Measurements from ENCODE around the gene CHD1L.

CHD1L gene

DNA sequence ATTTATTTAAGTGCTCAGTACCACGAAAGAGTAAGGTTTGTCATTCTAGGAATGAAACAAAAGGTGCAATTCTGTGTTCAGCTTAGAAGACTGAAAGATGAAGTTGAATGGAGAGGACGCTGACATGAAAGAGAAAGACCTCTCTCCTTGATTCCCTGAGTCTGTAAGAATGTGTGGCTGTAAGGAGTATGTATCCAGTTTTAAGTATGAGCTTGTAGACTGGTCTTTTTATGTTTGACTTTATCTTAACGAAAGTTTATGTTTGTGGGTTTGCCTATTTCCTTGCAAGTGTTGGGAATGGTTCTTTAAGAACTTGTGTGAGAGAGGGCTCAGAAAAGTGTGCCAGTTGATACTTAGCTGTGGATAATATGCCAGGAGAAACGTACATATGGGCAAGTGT, 1.4 kb downstream of the CHD1L start:
- peaks cover 8% of the 10 kb centered on the region; the same call in 1 of the 2 replicates for H3K36me3 ChIP-seq
- H3K27ac ChIP-seq = peak overlapping the region; percentile 95; the same call in 1 of the 2 replicates
- no peaks in the 10 kb centered on the region for H3K27me3 ChIP-seq
- H3K4me2 ChIP-seq = peak overlapping the region; percentile 73
- H3K9ac ChIP-seq = peak overlapping the region; percentile 91
- no peak for TF ChIP-seq Cebpa-rat (IDR thresholded peaks at IDR 0.05)
- H3K9me3 ChIP-seq = 0 out of 2 replicates have a peak, but pooled peaks cover 8% of the 10 kb centered on the region
- peaks cover 54% of the 10 kb centered on the region for H4K20me1 ChIP-seq
- H3K4me3 ChIP-seq = peak overlapping the region; percentile 86
- peaks cover 51% of the 10 kb centered on the region for H3K4me1 ChIP-seq

DNA sequence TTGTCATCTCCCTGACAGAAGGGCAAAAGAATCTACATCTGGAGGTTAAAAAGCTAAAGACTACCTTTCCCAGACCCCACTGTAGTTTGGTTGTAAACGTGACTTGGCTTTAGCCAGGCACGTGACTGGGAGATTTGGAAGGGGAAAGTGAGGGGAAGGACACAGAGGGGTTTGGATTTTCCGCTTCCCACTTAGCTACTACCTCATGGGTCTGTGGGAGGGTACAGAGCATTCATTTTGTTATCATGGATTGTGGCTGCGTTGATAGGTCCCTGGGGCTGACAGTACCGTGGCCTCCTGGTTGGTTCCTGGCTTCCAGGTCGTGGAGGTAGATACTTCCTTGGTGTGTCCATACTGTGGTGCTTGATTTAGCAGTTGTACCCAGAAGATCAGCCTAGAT, 2.6 kb downstream of the CHD1L start:
- Histone ChIP-seq H3K4me3 (no peak overlapping the region), H3K4me1 (peaks cover 51% of the 10 kb centered on the region), H3K9ac (no peak overlapping the region), H3K27ac (no peak overlapping the region), H3K27me3 (no peaks in the 10 kb centered on the region), H4K20me1 (peaks cover 65% of the 10 kb centered on the region), H3K36me3 (peaks cover 9% of the 10 kb centered on the region; the same call in 1 of the 2 replicates), H3K9me3 (0 out of 2 replicates have a peak, but pooled peaks cover 8% of the 10 kb centered on the region), H3K4me2 (peak overlapping the region; percentile 73)
- no peak for TF ChIP-seq Cebpa-rat (IDR thresholded peaks at IDR 0.05)

DNA sequence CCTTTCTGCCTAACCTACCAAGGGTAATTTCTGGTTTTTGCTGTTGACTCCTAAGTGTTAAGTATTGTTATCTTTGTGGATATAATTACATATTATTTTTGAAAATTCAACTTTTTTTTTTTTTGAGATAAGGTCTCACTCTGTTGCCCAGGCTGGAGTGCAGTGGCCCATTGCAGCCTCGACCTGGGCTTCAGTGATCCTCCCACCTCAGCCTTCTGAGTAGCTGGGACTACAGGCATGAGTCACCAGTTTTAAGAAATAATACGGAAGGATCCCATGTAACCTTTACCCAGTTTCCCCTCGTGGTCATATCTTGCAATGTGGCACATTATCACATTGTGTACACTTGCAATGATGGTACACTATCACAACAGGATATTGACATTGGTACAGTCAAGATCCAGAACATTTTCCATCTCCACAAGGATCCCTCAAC, 3.1 kb downstream of the CHD1L start:
- Histone ChIP-seq H4K20me1 (peaks cover 70% of the 10 kb centered on the region), H3K27me3 (no peaks in the 10 kb centered on the region), H3K9me3 (peaks cover 12% of the 10 kb centered on the region; the same call in 1 of the 2 replicates), H3K27ac (no peak overlapping the region), H3K36me3 (peaks cover 14% of the 10 kb centered on the region; the same call in 1 of the 2 replicates), H3K4me2 (0 out of 2 replicates have a peak overlapping the region, but pooled peaks have one; percentile 73), H3K4me3 (no peak overlapping the region), H3K4me1 (peaks cover 55% of the 10 kb centered on the region), H3K9ac (no peak overlapping the region)
- TF ChIP-seq Cebpa-rat (IDR thresholded peaks at IDR 0.05) = no peak

DNA sequence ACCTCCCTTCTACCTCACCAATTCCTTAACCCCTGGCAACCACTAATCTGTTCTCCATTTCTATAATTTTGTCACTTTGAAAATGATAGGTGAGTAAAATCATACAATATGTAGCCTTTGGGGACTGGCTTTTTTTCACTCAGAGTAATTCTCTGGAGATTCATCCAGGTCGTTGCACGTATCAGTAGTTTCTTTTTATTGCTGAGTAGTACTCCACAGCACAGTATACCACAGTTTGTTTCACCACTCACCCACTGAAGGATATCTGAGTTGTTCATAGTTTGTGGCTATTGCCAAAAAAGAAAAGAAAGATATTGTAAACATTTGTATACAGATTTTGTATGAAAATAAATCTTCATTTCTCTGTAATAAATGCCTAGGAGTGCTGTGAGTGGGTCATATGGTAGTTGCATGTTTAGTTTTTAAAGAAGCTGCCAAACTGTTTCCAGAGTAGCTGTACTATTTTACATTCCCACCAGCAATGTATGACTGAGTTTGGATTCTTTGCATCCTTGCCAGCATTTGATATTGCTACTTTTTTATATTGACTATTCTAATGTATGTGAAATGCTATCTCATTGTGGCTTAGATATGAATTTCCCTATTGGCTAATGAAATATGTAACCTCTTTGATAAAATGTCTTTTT, 3.7 kb downstream of the CHD1L start:
- no peak overlapping the region for H3K9ac ChIP-seq
- H3K4me3 ChIP-seq = no peak overlapping the region
- TF ChIP-seq Cebpa-rat (IDR thresholded peaks at IDR 0.05) = no peak
- H3K4me1 ChIP-seq = peaks cover 61% of the 10 kb centered on the region
- peaks cover 75% of the 10 kb centered on the region for H4K20me1 ChIP-seq
- no peaks in the 10 kb centered on the region for H3K27me3 ChIP-seq
- peaks cover 14% of the 10 kb centered on the region; the same call in 1 of the 2 replicates for H3K9me3 ChIP-seq
- H3K27ac ChIP-seq = no peak overlapping the region
- H3K4me2 ChIP-seq = no peak overlapping the region
- H3K36me3 ChIP-seq = peaks cover 19% of the 10 kb centered on the region; the same call in 1 of the 2 replicates

DNA sequence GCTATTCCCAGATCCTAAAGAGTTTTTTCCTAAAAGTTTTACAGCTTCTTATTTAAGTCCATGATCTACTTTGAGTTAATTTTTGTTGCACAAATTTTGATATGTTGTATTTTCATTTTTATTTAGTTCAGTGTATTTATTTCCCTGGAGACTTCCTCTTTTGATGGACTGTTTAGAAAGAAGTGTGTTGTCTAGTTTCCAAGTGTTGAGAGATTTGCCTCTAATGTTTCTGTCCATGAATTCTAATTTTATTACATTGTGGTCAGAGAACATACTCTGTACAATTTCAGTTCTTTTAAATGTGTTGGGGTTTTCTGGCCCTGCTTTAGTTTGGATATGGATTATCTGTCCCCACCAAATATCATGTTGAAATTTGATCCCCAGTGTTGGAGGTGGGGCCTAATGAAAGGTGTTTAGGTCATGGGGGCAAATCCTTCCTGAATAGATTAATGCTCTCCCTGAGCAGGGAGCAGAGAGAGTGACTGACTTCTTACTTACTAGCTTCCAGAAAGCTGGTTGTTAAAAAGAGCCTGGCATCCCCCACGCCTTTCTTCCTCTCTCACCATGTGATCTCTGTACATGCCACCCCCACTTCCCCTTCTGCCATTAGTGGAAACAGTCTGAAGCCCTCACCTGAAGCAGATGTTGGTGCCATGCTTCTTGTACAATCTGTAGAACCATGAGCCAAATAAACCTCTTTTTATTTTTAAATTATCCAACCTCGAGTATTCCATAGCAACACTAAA, 4.6 kb downstream of the CHD1L start:
- no peak for TF ChIP-seq Cebpa-rat (IDR thresholded peaks at IDR 0.05)
- H3K36me3 ChIP-seq = peaks cover 21% of the 10 kb centered on the region
- peaks cover 83% of the 10 kb centered on the region for H4K20me1 ChIP-seq
- no peak overlapping the region for H3K4me3 ChIP-seq
- H3K27me3 ChIP-seq = no peaks in the 10 kb centered on the region
- no peak overlapping the region for H3K27ac ChIP-seq
- peaks cover 14% of the 10 kb centered on the region; the same call in 1 of the 2 replicates for H3K9me3 ChIP-seq
- H3K4me2 ChIP-seq = peak overlapping the region; percentile 74
- peaks cover 56% of the 10 kb centered on the region for H3K4me1 ChIP-seq
- H3K9ac ChIP-seq = no peak overlapping the region

DNA sequence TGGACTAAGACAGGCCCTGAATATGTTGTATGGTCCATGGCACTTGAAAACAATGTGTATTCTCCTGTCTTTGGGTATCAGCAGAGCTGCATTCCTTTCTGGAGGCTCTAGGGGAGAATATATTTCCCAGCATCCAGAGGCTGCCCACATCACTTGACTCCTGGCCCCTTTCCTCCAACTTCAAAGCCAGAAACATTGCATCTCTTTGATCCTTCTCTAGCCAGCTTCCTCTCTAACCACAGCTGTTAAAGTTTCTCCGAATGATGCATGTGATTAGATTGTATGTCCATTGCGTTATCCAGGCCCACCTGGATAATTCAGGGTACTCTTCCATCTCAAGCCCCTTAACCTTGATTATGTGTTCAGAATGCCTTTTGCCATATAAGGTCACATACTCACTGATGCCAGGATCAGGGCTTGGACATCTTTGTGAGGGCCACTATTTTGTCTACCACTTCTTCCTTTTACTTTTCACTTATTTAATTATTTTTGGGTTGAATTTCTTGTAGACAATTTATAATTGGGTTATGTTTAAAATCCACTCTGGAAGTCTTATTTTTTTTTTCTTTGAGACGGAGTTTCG, 5.3 kb downstream of the CHD1L start:
- TF ChIP-seq Cebpa-rat (IDR thresholded peaks at IDR 0.05) = no peak
- no peak overlapping the region for H3K27ac ChIP-seq
- peak overlapping the region; percentile 74 for H3K4me2 ChIP-seq

DNA sequence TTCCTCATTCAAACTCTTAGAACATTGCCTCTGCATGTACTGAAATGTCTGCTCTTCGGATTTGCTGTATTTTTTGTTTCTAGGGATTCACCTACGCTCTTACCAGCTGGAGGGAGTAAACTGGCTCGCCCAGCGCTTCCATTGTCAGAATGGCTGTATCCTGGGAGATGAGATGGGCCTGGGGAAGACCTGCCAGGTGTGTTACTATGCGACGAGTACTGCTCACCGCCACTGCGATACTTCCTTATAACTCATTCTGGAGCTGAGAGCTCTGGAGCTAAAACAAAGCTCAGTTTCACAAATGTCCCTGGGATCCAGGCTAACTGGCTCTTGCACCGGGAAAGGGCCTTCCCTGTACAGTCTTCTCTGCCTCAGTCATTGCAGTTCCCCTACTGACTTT, 10.1 kb downstream of the CHD1L start:
- Histone ChIP-seq H3K9me3 (peaks cover 18% of the 10 kb centered on the region; the same call in 1 of the 2 replicates), H4K20me1 (peaks cover 89% of the 10 kb centered on the region), H3K4me3 (no peak overlapping the region), H3K9ac (no peak overlapping the region), H3K4me1 (peaks cover 18% of the 10 kb centered on the region), H3K27ac (no peak overlapping the region), H3K36me3 (peaks cover 65% of the 10 kb centered on the region), H3K27me3 (no peaks in the 10 kb centered on the region), H3K4me2 (no peak overlapping the region)
- no peak for TF ChIP-seq Cebpa-rat (IDR thresholded peaks at IDR 0.05)

More for the DNA sequence above, 5.3 kb downstream of the CHD1L start:
- no peaks in the 10 kb centered on the region for H3K27me3 ChIP-seq
- H3K4me3 ChIP-seq = no peak overlapping the region
- peaks cover 54% of the 10 kb centered on the region for H3K4me1 ChIP-seq
- H3K9me3 ChIP-seq = peaks cover 17% of the 10 kb centered on the region; the same call in 1 of the 2 replicates
- no peak overlapping the region for H3K9ac ChIP-seq
- peaks cover 90% of the 10 kb centered on the region for H4K20me1 ChIP-seq
- H3K36me3 ChIP-seq = peaks cover 28% of the 10 kb centered on the region

DNA sequence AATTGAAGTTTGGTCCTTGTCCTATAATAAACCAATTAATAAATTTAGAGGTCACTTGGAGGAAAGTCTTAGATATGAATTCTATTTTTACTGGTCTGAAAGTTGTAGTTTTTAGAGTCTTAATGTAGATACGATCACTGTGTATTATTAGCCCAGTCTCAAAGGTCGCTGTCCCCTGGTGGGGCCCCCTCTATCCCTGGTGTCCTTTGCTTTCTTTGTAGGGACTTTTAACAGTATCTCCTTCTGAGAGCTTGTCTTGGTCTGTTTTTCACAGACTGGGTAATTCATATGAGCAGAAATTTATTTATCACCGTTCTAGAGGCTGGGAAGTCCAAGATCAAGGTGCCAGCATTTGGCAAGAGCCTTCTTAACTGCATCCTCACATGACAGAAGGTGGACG, 18.5 kb downstream of the CHD1L start:
- Histone ChIP-seq H3K9me3 (no peaks in the 10 kb centered on the region), H3K27ac (no peak overlapping the region), H3K9ac (no peak overlapping the region), H3K36me3 (peaks cover 93% of the 10 kb centered on the region), H3K4me1 (no peaks in the 10 kb centered on the region), H3K4me2 (no peak overlapping the region), H3K4me3 (no peak overlapping the region), H4K20me1 (peaks cover 31% of the 10 kb centered on the region; the same call in 1 of the 2 replicates), H3K27me3 (no peaks in the 10 kb centered on the region)
- TF ChIP-seq Cebpa-rat (IDR thresholded peaks at IDR 0.05) = no peak

DNA sequence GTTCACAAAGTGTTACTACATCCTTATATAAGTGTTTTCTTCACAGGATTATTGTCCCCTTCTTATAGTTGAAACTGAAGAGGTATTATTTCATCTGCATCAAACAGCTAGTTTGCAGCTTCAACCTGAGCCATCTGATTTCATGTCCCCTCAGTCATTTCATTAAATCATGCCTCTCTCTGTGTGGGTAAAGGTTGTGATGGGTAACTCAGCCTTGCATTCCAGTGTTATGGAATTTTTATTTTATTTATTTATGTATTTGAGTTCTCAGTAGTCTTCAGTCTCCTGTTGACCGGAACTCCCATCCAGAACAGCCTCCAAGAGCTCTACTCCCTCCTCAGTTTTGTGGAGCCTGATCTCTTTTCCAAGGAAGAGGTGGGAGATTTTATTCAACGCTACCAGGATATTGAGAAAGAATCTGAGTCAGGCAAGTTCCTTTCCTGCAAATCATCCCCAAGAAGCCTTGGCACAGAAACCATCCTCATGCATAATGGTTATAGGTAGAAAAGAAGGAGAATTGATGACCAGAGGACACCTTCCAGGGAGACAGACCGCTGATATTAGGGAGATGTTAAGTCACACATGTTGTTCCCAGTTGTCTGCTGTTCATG, 21.8 kb downstream of the CHD1L start:
- H3K27me3 ChIP-seq = no peaks in the 10 kb centered on the region
- H3K9ac ChIP-seq = no peak overlapping the region
- peaks cover 99% of the 10 kb centered on the region for H3K36me3 ChIP-seq
- H3K4me2 ChIP-seq = no peak overlapping the region
- TF ChIP-seq Cebpa-rat (IDR thresholded peaks at IDR 0.05) = no peak
- H3K27ac ChIP-seq = no peak overlapping the region
- H3K4me1 ChIP-seq = no peaks in the 10 kb centered on the region
- no peaks in the 10 kb centered on the region for H3K9me3 ChIP-seq
- no peak overlapping the region for H3K4me3 ChIP-seq
- H4K20me1 ChIP-seq = 0 out of 2 replicates have a peak, but pooled peaks cover 6% of the 10 kb centered on the region

Data from BLaER1 (cell line).